Gastrocnemius medialis (tissue), 4 donors: ENCODE results near the gene MEP1A. TPM values are rescaled to one million over a fixed set of nuclear protein-coding genes. Genes with fewer than 3 reads are reported as not detected.

ENCODE experiments used
- ATAC-seq, 2 donors: fragments of 150-250 bp; one replicate each; pipeline ENCODE4 v1.9.1; 2016
- DNase-seq, 2 donors: peaks; one replicate each; pipeline ENCODE4 v3.0.0-alpha.2; 2019
- H3K27ac ChIP-seq, 4 donors: fragments of 200-600 bp; sonication (generic); 1 replicate in 1 of 4; 2 replicates in 3 of 4; pipeline ENCODE4 v1.5.1; 2016 to 2018; ENCODE audit warnings: mild to moderate bottlenecking in 2 of 4, moderate library complexity in 1 of 4
- H3K27me3 ChIP-seq, 3 donors: fragments of 200-600 bp; sonication (generic) in 2 of 3; 1 replicate in 1 of 3; 2 replicates in 2 of 3; pipeline versions ENCODE4 v1.5.1 to v1.6.0; 2016 to 2019; ENCODE audit warnings: mild to moderate bottlenecking in 1 of 3, moderate library complexity in 1 of 3
- H3K36me3 ChIP-seq, 2 donors: fragments of 200-600 bp; sonication (generic) in 1 of 2; one replicate each; pipeline ENCODE4 v1.5.1; 2017 to 2018
- H3K4me1 ChIP-seq, 2 donors: fragments of 200-600 bp; sonication (generic) in 1 of 2; one replicate each; pipeline ENCODE4 v1.5.1; 2016 to 2017; ENCODE audit warnings: mild to moderate bottlenecking in 2 of 2
- H3K4me3 ChIP-seq, 4 donors: fragments of 200-600 bp; sonication (generic) in 3 of 4; 1 replicate in 1 of 4; 2 replicates in 3 of 4; pipeline ENCODE4 v1.5.1; 2016 to 2019; ENCODE audit warnings: mild to moderate bottlenecking in 2 of 4
- H3K9me3 ChIP-seq, 3 donors: fragments of 200-600 bp; sonication (generic) in 2 of 3; 1 replicate in 1 of 3; 2 replicates in 2 of 3; pipeline ENCODE4 v1.5.1; 2016 to 2019
- CTCF ChIP-seq, 5 experiments: fragments of 450-650 bp in 3 of 5; fragments of 200-600 bp in 2 of 5; sonication (generic) in 2 of 5; IDR thresholded peaks in 4 of 5; conservative IDR thresholded peaks in 1 of 5; 1 replicate in 4 of 5; 2 replicates in 1 of 5; pipeline ENCODE4 v1.5.1; 2016 to 2019; ENCODE audit warnings: antibody characterized with exemption in 5 of 5, mild to moderate bottlenecking in 3 of 5, moderate library complexity in 3 of 5
- POLR2A ChIP-seq, 2 donors: fragments of 450-650 bp; IDR thresholded peaks; one replicate each; pipeline ENCODE4 v1.6.1; 2017; ENCODE audit warnings: antibody characterized with exemption in 2 of 2, mild to moderate bottlenecking in 2 of 2, moderate library complexity in 2 of 2
- in situ Hi-C, 4 donors: fragments of 200-750 bp; cut with MboI; loops; one replicate each; pipeline versions ENCODE4 v1.15.0 to v1.8.0; 2017; ENCODE audit warnings: low sequenced_read_pairs in 4 of 4
- intact Hi-C: fragments of 100-400 bp; cut with DNase I; formaldehyde crosslinking; loops from one replicate; pipeline ENCODE4 v1.15.1; 2023; ENCODE audit warnings: low total_unique reads
- total RNA-seq, 4 donors: library from RNA; depleted of rRNA; stranded (reverse); fragments of >200 nt; gene quantifications; one replicate each; pipeline versions ENCODE4 v1.1.0 to v1.2.3, GENCODE V29; 2016

The MEP1A gene
- total RNA-seq, 4 donors from 2014 or later, result 1.00 TPM; not detected in 3

- Histone ChIP-seq H3K27me3 (no peaks in the 10 kb centered on the region), H3K4me1 (no peaks in the 10 kb centered on the region), H3K9me3 (no peaks in the 10 kb centered on the region), H3K4me3 (no peak overlapping the region), H3K27ac (no peak overlapping the region), H3K36me3 (no peaks in the 10 kb centered on the region)
- intact Hi-C loops (loop anchor here (5.0 to 10.0 kb wide), 2 partner anchors 559 to 687 kb away; no protein-coding TSS in a partner anchor), in situ Hi-C loops (no loop called here)
- TF ChIP-seq CTCF (IDR thresholded peaks at IDR 0.05 in 4 of 5, conservative IDR thresholded peaks at IDR 0.05 in 1 of 5) (peak in 4 of 5 experiments; percentile 33 to 63 (median 42)), POLR2A (IDR thresholded peaks at IDR 0.05) (no peak)
- ATAC-seq (no peak), DNase-seq (peak in 1 of 2 donors; percentile 18)
Observed at GRCh38 chr6:46781478-46782378, 11.5 kb upstream of the MEP1A start.

- no peak overlapping the region for H3K27ac ChIP-seq
- H3K27me3 ChIP-seq, result no peaks in the 10 kb centered on the region
- ATAC-seq, result no peak
- TF ChIP-seq CTCF (IDR thresholded peaks at IDR 0.05 in 4 of 5, conservative IDR thresholded peaks at IDR 0.05 in 1 of 5) (no peak), POLR2A (IDR thresholded peaks at IDR 0.05) (no peak)
- intact Hi-C loops (loop anchor here (5.0 to 10.0 kb wide), 2 partner anchors 562 to 690 kb away; no protein-coding TSS in a partner anchor), in situ Hi-C loops (no loop called here)
- no peaks in the 10 kb centered on the region for H3K9me3 ChIP-seq
- H3K4me3 ChIP-seq, result no peak overlapping the region
- DNase-seq, result no peak
- H3K4me1 ChIP-seq, result no peaks in the 10 kb centered on the region
- no peaks in the 10 kb centered on the region for H3K36me3 ChIP-seq
Observed at GRCh38 chr6:46784535-46784934, 8.7 kb upstream of the MEP1A start.

GRCh38 chr6:46787871-46788540 is 5.2 kb upstream of the MEP1A start:
- in situ Hi-C loops (no loop called here), intact Hi-C loops (loop anchor here (10.0 kb wide), 1 partner anchor 693 kb away; no protein-coding TSS in a partner anchor)
- no peak for TF ChIP-seq POLR2A (IDR thresholded peaks at IDR 0.05)
- TF ChIP-seq CTCF (IDR thresholded peaks at IDR 0.05 in 4 of 5, conservative IDR thresholded peaks at IDR 0.05 in 1 of 5), result no peak
- H3K4me1 ChIP-seq, result no peaks in the 10 kb centered on the region
- DNase-seq (no peak), ATAC-seq (no peak)
- no peaks in the 10 kb centered on the region for H3K27me3 ChIP-seq
- no peak overlapping the region for H3K4me3 ChIP-seq
- H3K9me3 ChIP-seq, result no peaks in the 10 kb centered on the region
- H3K36me3 ChIP-seq, result no peaks in the 10 kb centered on the region
- H3K27ac ChIP-seq, result no peak overlapping the region

GRCh38 chr6:46788791-46789190 is 4.4 kb upstream of the MEP1A start:
- ATAC-seq (no peak), DNase-seq (no peak)
- in situ Hi-C loops (no loop called here), intact Hi-C loops (loop anchor here (10.0 kb wide), 1 partner anchor 694 kb away; no protein-coding TSS in a partner anchor)
- H3K4me3 ChIP-seq, result no peak overlapping the region
- H3K36me3 ChIP-seq, result no peaks in the 10 kb centered on the region
- TF ChIP-seq POLR2A (IDR thresholded peaks at IDR 0.05) (no peak), CTCF (IDR thresholded peaks at IDR 0.05 in 4 of 5, conservative IDR thresholded peaks at IDR 0.05 in 1 of 5) (no peak)
- no peaks in the 10 kb centered on the region for H3K27me3 ChIP-seq
- no peaks in the 10 kb centered on the region for H3K4me1 ChIP-seq
- no peak overlapping the region for H3K27ac ChIP-seq
- H3K9me3 ChIP-seq, result no peaks in the 10 kb centered on the region
